WI38 (cell line): ENCODE results near the gene EEF1AKMT4.

ENCODE experiments used
- H3K4me3 ChIP-seq: 2 replicates; pipeline ENCODE4 v1.5.1; 2011; ENCODE audit warnings: low read depth, mild to moderate bottlenecking, control low read depth, low read length
- CTCF ChIP-seq: IDR thresholded peaks from 2 replicates; pipeline ENCODE4 v1.5.1; 2012; ENCODE audit warnings: low read depth, mild to moderate bottlenecking, control low read depth, low read length

Gene EEF1AKMT4

DNA sequence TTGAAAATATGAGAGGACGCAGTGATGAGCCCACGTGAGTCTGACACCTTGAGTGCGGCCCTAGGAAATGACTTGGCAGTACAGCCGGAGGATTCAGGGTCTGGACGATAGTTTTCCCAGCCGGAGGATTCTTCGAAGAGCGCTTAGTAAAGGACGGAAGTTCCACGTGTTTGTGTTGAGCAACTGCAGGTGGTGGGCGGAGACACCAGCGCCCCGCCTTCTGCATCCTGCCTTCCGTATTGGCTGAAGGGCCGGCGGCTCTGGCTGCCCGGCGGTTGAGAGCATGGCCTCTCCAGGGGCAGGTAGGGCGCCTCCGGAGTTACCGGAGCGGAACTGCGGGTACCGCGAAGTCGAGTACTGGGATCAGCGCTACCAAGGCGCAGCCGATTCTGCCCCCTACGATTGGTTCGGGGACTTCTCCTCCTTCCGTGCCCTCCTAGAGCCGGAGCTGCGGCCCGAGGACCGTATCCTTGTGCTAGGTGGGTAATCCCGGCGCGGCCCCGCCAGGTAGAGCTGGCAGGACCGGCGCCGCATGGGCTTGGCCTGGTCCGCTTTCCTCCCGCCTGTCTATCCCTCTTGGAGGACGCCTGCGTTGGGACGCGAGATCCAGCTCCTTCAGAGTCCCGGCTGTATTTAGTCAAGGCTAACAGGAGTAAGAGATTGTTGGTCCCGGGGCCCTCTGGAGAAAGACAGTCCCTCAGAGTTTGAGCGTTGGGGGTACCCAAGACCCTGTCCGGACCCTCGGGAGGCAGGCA lies at the start of gene EEF1AKMT4:
Gene EEF1AKMT4 (plus strand): TSS at position 261 of the 755 bp plus-strand sequence. CDS start 23 bp downstream, at position 284.
- peak; percentile 42 for TF ChIP-seq CTCF
- H3K4me3 ChIP-seq, result peak within 1 kb of the TSS; percentile 95

DNA sequence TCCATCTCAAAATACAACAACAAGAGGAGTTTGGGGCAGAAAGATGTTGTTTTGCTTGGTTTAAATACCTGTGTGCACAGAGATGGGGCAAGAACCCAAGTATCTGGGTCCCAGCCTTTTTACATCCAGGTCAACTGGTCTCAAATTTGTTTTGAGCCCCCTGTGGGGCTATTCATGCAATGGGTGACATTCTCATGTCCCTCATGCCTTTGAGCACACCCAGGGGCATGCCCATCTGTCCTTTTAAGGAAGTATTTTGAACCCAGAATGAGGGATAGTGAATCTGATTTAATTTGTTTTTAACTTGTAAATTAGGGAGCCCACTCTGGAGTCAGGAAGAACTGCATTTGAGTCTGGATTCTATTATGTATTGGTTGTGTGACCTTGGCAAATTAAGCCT lies 48.6 kb upstream of the EEF1AKMT4 start:
- H3K4me3 ChIP-seq, result no peak overlapping the region
- TF ChIP-seq CTCF, result no peak

- no peak for TF ChIP-seq CTCF
- H3K4me3 ChIP-seq, result no peak overlapping the region
Measured at GRCh38 chr3:184203526-184203925, 45.9 kb upstream of the EEF1AKMT4 start.

GRCh38 chr3:184209146-184209923 lies 40.1 kb upstream of the EEF1AKMT4 start:
- no peak overlapping the region for H3K4me3 ChIP-seq
- TF ChIP-seq CTCF, result no peak

DNA sequence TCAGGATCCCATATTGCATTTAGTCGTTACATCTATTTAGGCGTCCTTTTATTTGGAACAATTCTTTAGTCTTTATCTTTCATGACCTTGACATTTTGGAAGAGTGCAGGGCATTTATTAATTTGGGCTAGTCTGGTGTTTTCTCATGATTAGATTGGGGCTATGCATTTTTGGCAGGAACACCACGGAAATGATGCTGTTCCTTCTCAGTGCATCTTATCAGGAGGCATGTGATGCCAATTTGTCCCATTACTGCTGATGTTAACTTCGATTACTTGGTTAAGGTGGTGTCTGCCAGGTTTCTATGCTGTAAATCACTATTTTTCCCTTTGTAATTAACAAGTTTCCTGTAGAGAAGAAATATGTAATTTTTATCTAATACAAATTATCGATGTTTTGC lies 38.2 kb upstream of the EEF1AKMT4 start:
- TF ChIP-seq CTCF, result no peak
- H3K4me3 ChIP-seq, result no peak overlapping the region

DNA sequence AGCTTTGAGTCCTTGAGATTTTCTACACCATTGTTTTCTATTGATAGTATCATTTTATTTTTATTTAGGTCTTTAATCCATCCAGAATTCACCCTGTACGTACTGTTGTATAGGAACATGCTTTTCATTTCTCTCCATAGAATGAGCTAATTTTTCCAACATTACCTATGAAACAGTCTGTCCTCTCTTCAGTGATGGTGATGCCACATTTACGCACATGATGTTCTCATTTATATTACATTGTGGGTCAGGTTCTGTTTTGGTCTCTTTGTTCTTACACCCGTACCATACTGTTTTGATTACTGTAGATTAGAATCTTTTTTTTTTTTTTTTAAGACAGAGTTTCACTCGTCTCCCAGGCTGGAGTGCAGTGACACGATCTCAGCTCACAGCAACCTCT lies 37.8 kb upstream of the EEF1AKMT4 start:
- no peak for TF ChIP-seq CTCF
- no peak overlapping the region for H3K4me3 ChIP-seq

- no peak overlapping the region for H3K4me3 ChIP-seq
- TF ChIP-seq CTCF, result no peak
Measured at GRCh38 chr3:184218814-184219213, 30.7 kb upstream of the EEF1AKMT4 start.
